HepG2 (cell line): Measurements from ENCODE around the gene NUDT22. TPM values are rescaled to one million over a fixed set of nuclear protein-coding genes. Genes with fewer than 3 reads are reported as not detected.
A peak's percentile ranks its signal among the peaks of the same experiment; 100 is the strongest.

ENCODE experiments used
- ATF7-NPFF ChIP-seq: sonication (generic); formaldehyde crosslinking; IDR thresholded peaks from 2 replicates; pipeline ENCODE4 v1.8.1; 2023; ENCODE audit warnings: mild to moderate bottlenecking, low read depth, missing genetic modification reagents, moderate library complexity
- NR2C2 ChIP-seq: sonication (generic); formaldehyde crosslinking; IDR thresholded peaks from 2 replicates; pipeline ENCODE4 v1.4.0; 2020; ENCODE audit warnings: missing genetic modification reagents, mild to moderate bottlenecking, moderate library complexity, borderline replicate concordance
- TEF ChIP-seq: sonication (generic); formaldehyde crosslinking; IDR thresholded peaks from 2 replicates; pipeline ENCODE4 v1.5.0; 2020; ENCODE audit warnings: missing genetic modification reagents
- TRAFD1 ChIP-seq: sonication (generic); formaldehyde crosslinking; IDR thresholded peaks from 2 replicates; pipeline ENCODE4 v1.5.1; 2020; ENCODE audit warnings: missing genetic modification reagents, mild to moderate bottlenecking, borderline replicate concordance
- ZIK1 ChIP-seq: sonication (generic); formaldehyde crosslinking; IDR thresholded peaks from 2 replicates; pipeline ENCODE4 v1.5.0; 2020; ENCODE audit warnings: mild to moderate bottlenecking, low read depth, missing genetic modification reagents, borderline replicate concordance
- ZNF468 ChIP-seq: sonication (generic); formaldehyde crosslinking; IDR thresholded peaks from 2 replicates; pipeline ENCODE4 v1.8.0; 2022; ENCODE audit warnings: mild to moderate bottlenecking, moderate library complexity, missing genetic modification reagents
- ZNF720 ChIP-seq: sonication (generic); formaldehyde crosslinking; IDR thresholded peaks from 2 replicates; pipeline ENCODE4 v1.4.0; 2020; ENCODE audit warnings: missing genetic modification reagents
- ZNF816 ChIP-seq: sonication (generic); formaldehyde crosslinking; IDR thresholded peaks from 2 replicates; pipeline ENCODE4 v1.8.0; 2022; ENCODE audit warnings: missing genetic modification reagents, mild to moderate bottlenecking, borderline replicate concordance
- ZNF850 ChIP-seq: sonication (generic); formaldehyde crosslinking; conservative IDR thresholded peaks from 2 replicates; pipeline ENCODE4 v1.9.0; 2021; ENCODE audit warnings: mild to moderate bottlenecking, missing genetic modification reagents
- ZNF883 ChIP-seq: sonication (generic); formaldehyde crosslinking; IDR thresholded peaks from 2 replicates; pipeline ENCODE4 v1.5.1; 2020; ENCODE audit warnings: mild to moderate bottlenecking, missing genetic modification reagents; ENCODE audit errors: not compliant biosample characterization
- polyA plus RNA-seq, 8 experiments: library from polyadenylated mRNA; depleted of rRNA in 3 of 8; stranded (reverse) in 7 of 8; unstranded in 1 of 8; fragments of >200 nt; fragmentation: Illumina TruSeq in 4 of 8; extraction: Trizol in 4 of 8; gene quantifications; 2 replicates each; pipeline versions ENCODE4 v1.2.1 to v1.2.3, GENCODE V29; 2011 to 2016; ENCODE audit warnings: low read depth in 4 of 8, missing spikeins in 1 of 8, mixed read lengths in 1 of 8; ENCODE audit not compliant: insufficient read depth in 1 of 8
- total RNA-seq, 5 experiments: library from RNA; depleted of rRNA; stranded (reverse); fragments of >200 nt; fragmentation: Illumina TruSeq; extraction: Trizol; gene quantifications; 2 replicates each; pipeline ENCODE4 v1.2.3, GENCODE V29; 2016; ENCODE audit warnings: low read depth in 1 of 5
- TF ChIP-seq, protein P1 (sequence below): sonication (generic); formaldehyde crosslinking; IDR thresholded peaks from 2 replicates; pipeline ENCODE4 v1.9.0; 2022; ENCODE audit warnings: low read depth, missing genetic modification reagents
- TF ChIP-seq, protein P2 (sequence below): IDR thresholded peaks from 2 replicates; pipeline ENCODE4 v1.6.1; 2012; ENCODE audit warnings: inconsistent platforms
- TF ChIP-seq, protein P3 (sequence below): sonication (generic); formaldehyde crosslinking; IDR thresholded peaks from 2 replicates; pipeline ENCODE4 v1.4.0; 2020; ENCODE audit warnings: mild to moderate bottlenecking, missing genetic modification reagents
- TF ChIP-seq, protein P4 (sequence below): sonication (generic); formaldehyde crosslinking; IDR thresholded peaks from 2 replicates; pipeline ENCODE4 v1.4.0; 2020; ENCODE audit warnings: missing genetic modification reagents
- TF ChIP-seq, protein P5 (sequence below): sonication (generic); formaldehyde crosslinking; IDR thresholded peaks from 2 replicates; pipeline ENCODE4 v1.4.0; 2020; ENCODE audit warnings: missing genetic modification reagents

NUDT22 gene
- total and polyA plus RNA-seq, 2 of the 13 experiments (the other 11 are each of a cell fraction or from before 2014, with no cell fraction given): 33.5 to 39.8 TPM

DNA sequence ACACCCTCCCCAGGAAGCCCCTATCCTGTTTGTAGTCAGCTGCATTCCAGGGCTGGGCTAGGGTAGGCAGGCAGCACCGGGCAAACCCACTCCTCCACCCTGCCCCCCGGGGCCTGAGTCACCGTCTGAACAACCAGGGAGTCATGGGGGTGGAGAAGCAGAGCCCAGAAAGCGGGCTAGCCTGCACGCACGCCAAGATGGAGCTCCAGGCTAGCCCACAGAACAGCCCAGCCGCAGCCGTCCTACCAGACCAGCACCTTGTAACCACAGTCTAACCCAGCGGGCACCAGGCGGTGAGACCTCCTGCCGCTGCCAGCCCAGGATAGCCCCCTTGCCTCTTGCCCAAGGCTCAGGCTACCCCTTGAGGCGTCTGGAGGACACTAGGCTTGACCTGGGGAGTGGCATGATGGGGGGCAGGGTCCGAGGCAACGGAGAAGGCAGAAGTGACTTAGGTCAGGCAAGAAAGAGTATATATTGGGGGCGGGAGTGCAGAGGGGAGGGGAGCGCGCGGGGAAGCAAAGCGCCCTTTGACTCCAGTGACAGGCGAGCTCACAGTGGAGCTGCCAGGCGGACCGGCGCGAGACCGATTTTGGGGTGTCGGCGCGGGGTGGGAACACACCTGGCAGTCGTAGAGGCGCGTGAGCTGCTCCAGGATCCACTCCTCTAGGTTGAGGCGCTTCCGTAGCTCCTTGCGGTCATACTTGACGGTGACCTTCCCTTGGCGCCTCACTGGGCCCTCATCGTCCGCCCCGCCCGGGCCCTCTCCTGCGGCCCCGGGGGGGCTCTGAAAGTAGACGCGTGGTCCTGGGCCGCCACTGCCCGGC is 19.9 kb downstream of the NUDT22 start (continued):
- TF ChIP-seq ZNF468 (CRISPR knock-in tag) (no peak), ZIK1 (CRISPR knock-in tag) (no peak), ZNF850 (CRISPR knock-in tag) (no peak), ZNF816 (CRISPR knock-in tag) (no peak), TRAFD1 (CRISPR knock-in tag) (no peak), ZNF883 (CRISPR knock-in tag) (no peak), ZNF720 (CRISPR knock-in tag) (no peak), ATF7-NPFF (no peak), NR2C2 (CRISPR knock-in tag) (no peak), TEF (CRISPR knock-in tag) (no peak)
- TF ChIP-seq, protein P1, sequence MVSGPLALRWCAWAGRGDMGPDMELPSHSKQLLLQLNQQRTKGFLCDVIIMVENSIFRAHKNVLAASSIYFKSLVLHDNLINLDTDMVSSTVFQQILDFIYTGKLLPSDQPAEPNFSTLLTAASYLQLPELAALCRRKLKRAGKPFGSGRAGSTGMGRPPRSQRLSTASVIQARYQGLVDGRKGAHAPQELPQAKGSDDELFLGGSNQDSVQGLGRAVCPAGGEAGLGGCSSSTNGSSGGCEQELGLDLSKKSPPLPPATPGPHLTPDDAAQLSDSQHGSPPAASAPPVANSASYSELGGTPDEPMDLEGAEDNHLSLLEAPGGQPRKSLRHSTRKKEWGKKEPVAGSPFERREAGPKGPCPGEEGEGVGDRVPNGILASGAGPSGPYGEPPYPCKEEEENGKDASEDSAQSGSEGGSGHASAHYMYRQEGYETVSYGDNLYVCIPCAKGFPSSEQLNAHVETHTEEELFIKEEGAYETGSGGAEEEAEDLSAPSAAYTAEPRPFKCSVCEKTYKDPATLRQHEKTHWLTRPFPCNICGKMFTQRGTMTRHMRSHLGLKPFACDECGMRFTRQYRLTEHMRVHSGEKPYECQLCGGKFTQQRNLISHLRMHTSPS (CRISPR knock-in tag): peak; percentile 62; the same call in 1 of the 2 replicates
- TF ChIP-seq, protein P2, sequence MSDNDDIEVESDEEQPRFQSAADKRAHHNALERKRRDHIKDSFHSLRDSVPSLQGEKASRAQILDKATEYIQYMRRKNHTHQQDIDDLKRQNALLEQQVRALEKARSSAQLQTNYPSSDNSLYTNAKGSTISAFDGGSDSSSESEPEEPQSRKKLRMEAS: peak; percentile 28; the same call in 1 of the 2 replicates
- TF ChIP-seq, protein P3, sequence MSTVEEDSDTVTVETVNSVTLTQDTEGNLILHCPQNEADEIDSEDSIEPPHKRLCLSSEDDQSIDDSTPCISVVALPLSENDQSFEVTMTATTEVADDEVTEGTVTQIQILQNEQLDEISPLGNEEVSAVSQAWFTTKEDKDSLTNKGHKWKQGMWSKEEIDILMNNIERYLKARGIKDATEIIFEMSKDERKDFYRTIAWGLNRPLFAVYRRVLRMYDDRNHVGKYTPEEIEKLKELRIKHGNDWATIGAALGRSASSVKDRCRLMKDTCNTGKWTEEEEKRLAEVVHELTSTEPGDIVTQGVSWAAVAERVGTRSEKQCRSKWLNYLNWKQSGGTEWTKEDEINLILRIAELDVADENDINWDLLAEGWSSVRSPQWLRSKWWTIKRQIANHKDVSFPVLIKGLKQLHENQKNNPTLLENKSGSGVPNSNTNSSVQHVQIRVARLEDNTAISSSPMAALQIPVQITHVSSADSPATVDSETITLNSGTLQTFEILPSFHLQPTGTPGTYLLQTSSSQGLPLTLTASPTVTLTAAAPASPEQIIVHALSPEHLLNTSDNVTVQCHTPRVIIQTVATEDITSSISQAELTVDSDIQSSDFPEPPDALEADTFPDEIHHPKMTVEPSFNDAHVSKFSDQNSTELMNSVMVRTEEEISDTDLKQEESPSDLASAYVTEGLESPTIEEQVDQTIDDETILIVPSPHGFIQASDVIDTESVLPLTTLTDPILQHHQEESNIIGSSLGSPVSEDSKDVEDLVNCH (CRISPR knock-in tag): no peak
- TF ChIP-seq, protein P4, sequence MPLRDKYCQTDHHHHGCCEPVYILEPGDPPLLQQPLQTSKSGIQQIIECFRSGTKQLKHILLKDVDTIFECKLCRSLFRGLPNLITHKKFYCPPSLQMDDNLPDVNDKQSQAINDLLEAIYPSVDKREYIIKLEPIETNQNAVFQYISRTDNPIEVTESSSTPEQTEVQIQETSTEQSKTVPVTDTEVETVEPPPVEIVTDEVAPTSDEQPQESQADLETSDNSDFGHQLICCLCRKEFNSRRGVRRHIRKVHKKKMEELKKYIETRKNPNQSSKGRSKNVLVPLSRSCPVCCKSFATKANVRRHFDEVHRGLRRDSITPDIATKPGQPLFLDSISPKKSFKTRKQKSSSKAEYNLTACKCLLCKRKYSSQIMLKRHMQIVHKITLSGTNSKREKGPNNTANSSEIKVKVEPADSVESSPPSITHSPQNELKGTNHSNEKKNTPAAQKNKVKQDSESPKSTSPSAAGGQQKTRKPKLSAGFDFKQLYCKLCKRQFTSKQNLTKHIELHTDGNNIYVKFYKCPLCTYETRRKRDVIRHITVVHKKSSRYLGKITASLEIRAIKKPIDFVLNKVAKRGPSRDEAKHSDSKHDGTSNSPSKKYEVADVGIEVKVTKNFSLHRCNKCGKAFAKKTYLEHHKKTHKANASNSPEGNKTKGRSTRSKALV (CRISPR knock-in tag): no peak
- TF ChIP-seq, protein P5, sequence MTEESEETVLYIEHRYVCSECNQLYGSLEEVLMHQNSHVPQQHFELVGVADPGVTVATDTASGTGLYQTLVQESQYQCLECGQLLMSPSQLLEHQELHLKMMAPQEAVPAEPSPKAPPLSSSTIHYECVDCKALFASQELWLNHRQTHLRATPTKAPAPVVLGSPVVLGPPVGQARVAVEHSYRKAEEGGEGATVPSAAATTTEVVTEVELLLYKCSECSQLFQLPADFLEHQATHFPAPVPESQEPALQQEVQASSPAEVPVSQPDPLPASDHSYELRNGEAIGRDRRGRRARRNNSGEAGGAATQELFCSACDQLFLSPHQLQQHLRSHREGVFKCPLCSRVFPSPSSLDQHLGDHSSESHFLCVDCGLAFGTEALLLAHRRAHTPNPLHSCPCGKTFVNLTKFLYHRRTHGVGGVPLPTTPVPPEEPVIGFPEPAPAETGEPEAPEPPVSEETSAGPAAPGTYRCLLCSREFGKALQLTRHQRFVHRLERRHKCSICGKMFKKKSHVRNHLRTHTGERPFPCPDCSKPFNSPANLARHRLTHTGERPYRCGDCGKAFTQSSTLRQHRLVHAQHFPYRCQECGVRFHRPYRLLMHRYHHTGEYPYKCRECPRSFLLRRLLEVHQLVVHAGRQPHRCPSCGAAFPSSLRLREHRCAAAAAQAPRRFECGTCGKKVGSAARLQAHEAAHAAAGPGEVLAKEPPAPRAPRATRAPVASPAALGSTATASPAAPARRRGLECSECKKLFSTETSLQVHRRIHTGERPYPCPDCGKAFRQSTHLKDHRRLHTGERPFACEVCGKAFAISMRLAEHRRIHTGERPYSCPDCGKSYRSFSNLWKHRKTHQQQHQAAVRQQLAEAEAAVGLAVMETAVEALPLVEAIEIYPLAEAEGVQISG (CRISPR knock-in tag): no peak; the same call in 1 of the 2 replicates
